Heart left ventricle (tissue), 16 donors: Measurements from ENCODE around the gene CHID1. TPM values are rescaled to one million over a fixed set of nuclear protein-coding genes. Genes with fewer than 3 reads are reported as not detected.

ENCODE experiments used
- ATAC-seq, 4 donors: fragments of 200-7000 bp; cut with Tn5 transposase; one replicate each; pipeline ENCODE4 v1.9.1; 2020 to 2022; ENCODE audit warnings: moderate library complexity in 4 of 4, mild to moderate bottlenecking in 3 of 4, moderate number of reproducible peaks in 1 of 4
- DNase-seq, 5 donors: peaks; one replicate each; pipeline ENCODE4 v3.0.0-alpha.2; 2020
- H3K27ac ChIP-seq, 12 donors: fragments of 200-600 bp; sonication (generic) in 4 of 12; one replicate each; pipeline versions ENCODE4 v1.5.0 to v1.8.0; 2016 to 2022; ENCODE audit warnings: mild to moderate bottlenecking in 2 of 12
- H3K27me3 ChIP-seq, 9 donors: fragments of 200-600 bp; sonication (generic) in 2 of 9; one replicate each; pipeline versions ENCODE4 v1.5.1 to v1.8.0; 2016 to 2022; ENCODE audit warnings: mild to moderate bottlenecking in 3 of 9
- H3K36me3 ChIP-seq, 9 donors: fragments of 200-600 bp; sonication (generic) in 2 of 9; one replicate each; pipeline versions ENCODE4 v1.5.0 to v1.8.0; 2018 to 2022; ENCODE audit warnings: mild to moderate bottlenecking in 2 of 9
- H3K4me1 ChIP-seq, 12 donors: fragments of 200-600 bp; sonication (generic) in 4 of 12; one replicate each; pipeline versions ENCODE4 v1.5.0 to v1.8.0; 2016 to 2022; ENCODE audit warnings: mild to moderate bottlenecking in 3 of 12
- H3K4me3 ChIP-seq, 12 donors: fragments of 200-600 bp; sonication (generic) in 4 of 12; one replicate each; pipeline versions ENCODE4 v1.5.0 to v1.8.0; 2017 to 2022; ENCODE audit warnings: mild to moderate bottlenecking in 9 of 12, moderate library complexity in 4 of 12
- H3K9me3 ChIP-seq, 12 donors: fragments of 200-600 bp; sonication (generic) in 4 of 12; one replicate each; pipeline versions ENCODE4 v1.5.0 to v1.8.0; 2016 to 2022; ENCODE audit warnings: mild to moderate bottlenecking in 1 of 12
- POLR2A ChIP-seq, 2 donors: fragments of 450-650 bp; IDR thresholded peaks; one replicate each; pipeline ENCODE4 v1.6.1; 2017; ENCODE audit warnings: antibody characterized with exemption in 2 of 2, mild to moderate bottlenecking in 2 of 2, moderate library complexity in 2 of 2
- WGBS, 4 donors: extraction: QIAGEN DNeasy Blood & Tissue Kit in 2 of 4; methylation state at CpG; one replicate each; pipeline versions ENCODE4 v1.1.5 to v1.1.7; 2013 to 2018; 5-methylcytosine and 5-hydroxymethylcytosine counted together
- intact Hi-C, 10 donors: fragments of 100-400 bp; cut with DNase I; formaldehyde crosslinking; loops; one replicate each; pipeline versions ENCODE4 v1.11.1 to v1.14.2; 2022
- polyA plus RNA-seq, 2 donors: library from polyadenylated mRNA; stranded (reverse); fragments of 200-250 nt; gene quantifications; one replicate each; pipeline ENCODE4 v1.2.3, GENCODE V29; 2013
- total RNA-seq, 9 donors: library from RNA; depleted of rRNA in 2 of 9; stranded (reverse); fragments of >200 nt in 2 of 9; fragmentation: NEBNext Ultra II Directional in 3 of 9; extraction: Animal tissue kit (Norgen Biotek cat#: 25700) in 3 of 9; gene quantifications; one replicate each; pipeline versions ENCODE4 v1.1.0 to v1.2.4, GENCODE V29; 2016 to 2023
- TF ChIP-seq, protein P1 (sequence below), 12 donors: fragments of 200-600 bp; sonication (generic) in 4 of 12; IDR thresholded peaks; one replicate each; pipeline versions ENCODE4 v1.5.0 to v1.8.0; 2018 to 2022; ENCODE audit warnings: antibody characterized with exemption in 12 of 12, mild to moderate bottlenecking in 5 of 12
- donor health status: ischemic (EF 13 %, LVEDD 7.1; RV severe dilation, severe dysfunction).
- donor health status: healthy with polysubstance abuse.
- donor health status: DM: no; HTN: yes; CAD: no.
- donor health status: DM: no; HTN: no; CAD: no.
- donor health status: ischemic (EF 25% LVEDD 6.9; RV normal size, moderate dysfunction).
- donor health status: ischemic (EF 25% LVEDD 5.7; RV mildly dilated, moderate dysfunction).
- donor health status: healthy.
- donor health status: DM: yes; HTN: yes; CAD: no.
- donor health status: ischemic (EF 35%, LVEDD 5.7; RV mildly dilated, moderate dysfunction).
- donor health status: nonischemic (EF 11% LVEDD 7.7; RV severe dilation, severe dysfunction).
- donor health status: DM: yes; HTN: yes; CAD: no.
- donor health status: PGD.
- donor health status: ischemic (EF 29% LVEDD 5.4; RV normal size, mild dysfunction).
- donor health status: nonischemic (EF 23%, LVEDD 6.1; RV moderate dilation, normal function).

CHID1 gene
- total and polyA plus RNA-seq, 11 donors, result 30.8 to 87.7 (median 55.3) TPM

DNA sequence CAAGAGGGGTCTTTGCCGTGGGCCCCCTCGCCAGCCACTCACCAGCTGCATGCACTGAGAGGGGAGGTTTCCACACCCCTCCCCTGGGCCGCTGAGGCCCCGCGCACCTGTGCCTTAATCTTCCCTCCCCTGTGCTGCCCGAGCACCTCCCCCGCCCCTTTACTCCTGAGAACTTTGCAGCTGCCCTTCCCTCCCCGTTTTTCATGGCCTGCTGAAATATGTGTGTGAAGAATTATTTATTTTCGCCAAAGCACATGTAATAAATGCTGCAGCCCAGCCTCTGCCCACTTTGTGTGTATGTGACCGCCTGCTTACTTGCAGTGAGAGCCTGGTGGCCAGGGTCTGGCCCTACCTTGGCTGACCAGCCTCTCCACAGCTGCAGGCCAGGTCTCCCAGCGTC, 85.7 kb downstream of the CHID1 start:
- H3K9me3 ChIP-seq, result no peaks in the 10 kb centered on the region
- H3K4me3 ChIP-seq, result no peak overlapping the region
- H3K27ac ChIP-seq, result no peak overlapping the region
- H3K36me3 ChIP-seq, result peaks cover 0 to 43% (median 30%) of the 10 kb centered on the region in 9 donors
- WGBS, 4 donors, result 84 to 93% (median 86%) methylated on average over 10 to 11 of the region's 11 CpGs
- no peak for DNase-seq
- peaks cover 0 to 14% (median 0%) of the 10 kb centered on the region in 9 donors for H3K27me3 ChIP-seq
- intact Hi-C loops, result no loop called here
- H3K4me1 ChIP-seq, result peaks cover 10 to 76% (median 59%) of the 10 kb centered on the region in 12 donors
- no peak for ATAC-seq
- TF ChIP-seq, protein P1, sequence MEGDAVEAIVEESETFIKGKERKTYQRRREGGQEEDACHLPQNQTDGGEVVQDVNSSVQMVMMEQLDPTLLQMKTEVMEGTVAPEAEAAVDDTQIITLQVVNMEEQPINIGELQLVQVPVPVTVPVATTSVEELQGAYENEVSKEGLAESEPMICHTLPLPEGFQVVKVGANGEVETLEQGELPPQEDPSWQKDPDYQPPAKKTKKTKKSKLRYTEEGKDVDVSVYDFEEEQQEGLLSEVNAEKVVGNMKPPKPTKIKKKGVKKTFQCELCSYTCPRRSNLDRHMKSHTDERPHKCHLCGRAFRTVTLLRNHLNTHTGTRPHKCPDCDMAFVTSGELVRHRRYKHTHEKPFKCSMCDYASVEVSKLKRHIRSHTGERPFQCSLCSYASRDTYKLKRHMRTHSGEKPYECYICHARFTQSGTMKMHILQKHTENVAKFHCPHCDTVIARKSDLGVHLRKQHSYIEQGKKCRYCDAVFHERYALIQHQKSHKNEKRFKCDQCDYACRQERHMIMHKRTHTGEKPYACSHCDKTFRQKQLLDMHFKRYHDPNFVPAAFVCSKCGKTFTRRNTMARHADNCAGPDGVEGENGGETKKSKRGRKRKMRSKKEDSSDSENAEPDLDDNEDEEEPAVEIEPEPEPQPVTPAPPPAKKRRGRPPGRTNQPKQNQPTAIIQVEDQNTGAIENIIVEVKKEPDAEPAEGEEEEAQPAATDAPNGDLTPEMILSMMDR (IDR thresholded peaks at IDR 0.05), result no peak
- no peak for TF ChIP-seq POLR2A (IDR thresholded peaks at IDR 0.05)

DNA sequence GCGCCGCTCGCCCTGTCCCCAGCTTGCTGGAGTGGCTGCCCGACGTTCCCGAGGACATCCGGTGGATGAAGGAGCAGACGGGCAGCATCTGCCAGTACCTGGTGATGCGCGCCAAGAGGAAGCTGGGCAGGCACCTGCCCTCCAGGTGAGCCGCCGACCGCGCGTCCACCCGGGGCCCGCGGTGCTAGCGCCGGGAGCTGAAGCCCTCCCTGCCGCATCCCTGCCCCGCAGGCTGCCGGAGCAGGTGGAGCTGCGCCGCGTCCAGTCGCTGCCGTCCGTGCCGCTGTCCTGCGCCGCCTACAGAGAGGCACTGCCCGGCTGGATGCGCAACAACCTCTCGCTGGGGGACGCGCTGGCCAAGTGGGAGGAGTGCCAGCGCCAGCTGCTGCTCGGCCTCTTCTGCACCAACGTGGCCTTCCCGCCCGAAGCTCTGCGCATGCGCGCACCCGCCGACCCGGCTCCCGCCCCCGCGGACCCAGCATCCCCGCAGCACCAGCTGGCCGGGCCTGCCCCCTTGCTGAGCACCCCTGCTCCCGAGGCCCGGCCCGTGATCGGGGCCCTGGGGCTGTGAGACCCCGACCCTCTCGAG, 86.2 kb downstream of the CHID1 start:
- Histone ChIP-seq H3K36me3 (peaks cover 0 to 43% (median 30%) of the 10 kb centered on the region in 9 donors), H3K4me1 (peaks cover 10 to 70% (median 54%) of the 10 kb centered on the region in 12 donors), H3K4me3 (no peak overlapping the region), H3K27ac (no peak overlapping the region), H3K27me3 (peaks cover 0 to 9% (median 0%) of the 10 kb centered on the region in 9 donors), H3K9me3 (no peaks in the 10 kb centered on the region)
- intact Hi-C loops, result no loop called here
- WGBS, 4 donors, result 79 to 85% (median 83%) methylated on average over 46 to 59 of the region's 59 CpGs
- no peak for DNase-seq
- TF ChIP-seq, protein P1 (IDR thresholded peaks at IDR 0.05), result no peak
- no peak for TF ChIP-seq POLR2A (IDR thresholded peaks at IDR 0.05)
- no peak for ATAC-seq

DNA sequence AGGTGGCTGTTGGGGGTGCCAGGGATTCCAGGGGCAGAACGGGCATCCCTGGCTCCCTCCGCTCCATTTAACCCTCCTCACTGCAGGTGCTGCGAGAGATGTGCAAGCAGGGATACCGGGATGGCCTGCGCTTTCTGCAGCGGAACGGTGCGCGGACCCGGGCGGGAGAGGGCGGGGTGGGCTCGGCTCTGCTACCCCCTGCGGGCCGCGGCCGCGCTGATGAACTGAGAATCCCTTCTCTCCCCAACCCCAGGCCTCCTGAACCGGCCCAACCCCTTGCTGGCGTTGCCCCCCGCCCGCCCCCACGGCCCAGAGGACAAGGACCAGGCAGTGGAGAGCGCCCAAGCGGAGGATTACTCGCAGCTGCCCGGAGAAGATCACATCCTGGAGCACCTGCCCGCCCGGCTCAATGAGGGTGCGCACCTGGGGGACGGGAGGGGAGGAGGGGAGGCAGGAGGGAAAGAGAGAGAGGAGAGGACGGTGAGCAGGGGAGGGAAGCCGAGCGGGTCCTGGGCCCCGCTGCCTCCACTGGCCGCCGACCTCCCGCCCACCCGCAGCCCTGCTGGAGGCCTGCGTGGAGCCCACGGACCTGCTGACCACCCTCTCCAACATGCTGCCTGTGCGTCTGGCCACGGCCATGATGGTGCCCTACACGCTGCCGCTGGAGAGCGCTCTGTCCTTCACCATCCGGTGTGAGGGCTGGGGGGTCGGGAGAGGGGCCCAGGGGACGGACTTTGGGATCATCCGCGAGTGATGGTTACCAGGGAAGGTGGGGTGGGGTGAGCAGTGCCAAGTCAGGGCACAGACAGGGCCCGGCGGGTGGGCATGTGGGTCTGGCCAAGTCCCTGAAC, 86.9 kb downstream of the CHID1 start:
- H3K4me3 ChIP-seq, result no peak overlapping the region
- H3K36me3 ChIP-seq, result peaks cover 0 to 43% (median 30%) of the 10 kb centered on the region in 9 donors
- H3K4me1 ChIP-seq, result peaks cover 10 to 69% (median 51%) of the 10 kb centered on the region in 12 donors
- intact Hi-C loops, result no loop called here
- WGBS, 4 donors, result 89 to 91% (median 90%) methylated on average over 43 to 53 of the region's 53 CpGs
- TF ChIP-seq, protein P1 (IDR thresholded peaks at IDR 0.05), result no peak
- no peak for TF ChIP-seq POLR2A (IDR thresholded peaks at IDR 0.05)
- no peak for ATAC-seq
- peak overlapping the region in 1 of 12 donors; percentile 91 for H3K27ac ChIP-seq
- DNase-seq, result no peak
- no peaks in the 10 kb centered on the region for H3K9me3 ChIP-seq
- H3K27me3 ChIP-seq, result peaks cover 0 to 8% (median 0%) of the 10 kb centered on the region in 9 donors
